Activated T-cell treated with anti-CD3 and anti-CD28 coated beads, Interleukin-2, amount 50 U/mL, for 72 hours (primary cell): ENCODE measurements around the gene NUP214. TPM values are rescaled to one million over a fixed set of nuclear protein-coding genes. Genes with fewer than 3 reads are reported as not detected.
"Not testable (repeated sequence)": the region's sequence is repeated elsewhere in the genome, so short reads cannot be mapped to it uniquely, and the experiment has no call there.

ENCODE experiments used
- ATAC-seq, 2 donors: fragments of 150-1000 bp; cut with Tn5 transposase; replicated peaks in 1 of 2; 2 replicates each; pipeline ENCODE4 v1.10.0; 2021; ENCODE audit warnings: moderate library complexity in 2 of 2, mild to moderate bottlenecking in 1 of 2
- DNase-seq, 2 donors: peaks; one replicate each; pipeline ENCODE4 v3.0.0; 2021 to 2022; ENCODE audit warnings: mixed read lengths in 1 of 2
- H3K27ac Mint-ChIP-seq: one replicate; pipeline ENCODE4 v1.8.0; 2022; ENCODE audit warnings: mild to moderate bottlenecking, moderate library complexity, mixed read lengths
- H3K27me3 Mint-ChIP-seq: one replicate; pipeline ENCODE4 v1.8.0; 2022; ENCODE audit warnings: low read depth, mixed read lengths
- H3K36me3 Mint-ChIP-seq, 2 donors: one replicate each; pipeline ENCODE4 v1.8.0; 2022; ENCODE audit warnings: mixed read lengths in 2 of 2, mild to moderate bottlenecking in 1 of 2; ENCODE audit not compliant: insufficient read depth in 2 of 2
- H3K4me1 Mint-ChIP-seq: one replicate; pipeline ENCODE4 v1.8.0; 2022; ENCODE audit warnings: low read depth, mixed read lengths
- H3K4me3 Mint-ChIP-seq, 2 donors: one replicate each; pipeline ENCODE4 v1.8.0; 2022; ENCODE audit warnings: mild to moderate bottlenecking in 2 of 2, mixed read lengths in 2 of 2, moderate library complexity in 2 of 2
- H3K9me3 Mint-ChIP-seq, 2 donors: one replicate each; pipeline ENCODE4 v1.8.0; 2022; ENCODE audit warnings: mixed read lengths in 2 of 2
- total RNA-seq, 2 donors: library from RNA; stranded (reverse); gene quantifications; one replicate each; pipeline ENCODE4 v1.2.3, GENCODE V29; 2022

NUP214 gene
- total RNA-seq, 2 donors from 2014 or later = 67.6 to 78.5 TPM

DNA sequence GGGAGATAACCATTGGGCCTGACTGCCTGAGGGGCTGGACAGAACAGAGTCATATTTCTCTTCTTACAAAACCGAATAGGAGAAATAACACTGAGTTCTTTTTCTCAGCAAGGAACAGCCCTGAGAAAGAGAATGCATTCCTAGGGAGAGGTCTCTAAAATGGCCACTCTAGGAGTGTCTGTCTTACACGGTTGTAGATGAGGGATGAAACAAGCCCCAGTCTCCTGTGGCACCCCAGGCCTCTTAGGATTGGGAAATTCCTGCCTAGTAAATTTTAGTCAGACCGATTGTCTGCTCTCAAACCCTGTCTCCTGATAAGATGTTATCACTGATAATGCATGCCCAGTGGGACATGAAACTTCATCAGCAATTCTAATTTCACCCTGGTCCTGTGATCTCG, 86.5 kb downstream of the NUP214 start:
- not testable (repeated sequence) for ATAC-seq, H3K27ac Mint-ChIP-seq, H3K27me3 Mint-ChIP-seq, DNase-seq, H3K4me3 Mint-ChIP-seq, H3K9me3 Mint-ChIP-seq
- Mint-ChIP-seq H3K4me1 (peaks cover 12% of the 10 kb centered on the region), H3K36me3 (peaks cover 17 to 39% of the 10 kb centered on the region in 2 donors)

DNA sequence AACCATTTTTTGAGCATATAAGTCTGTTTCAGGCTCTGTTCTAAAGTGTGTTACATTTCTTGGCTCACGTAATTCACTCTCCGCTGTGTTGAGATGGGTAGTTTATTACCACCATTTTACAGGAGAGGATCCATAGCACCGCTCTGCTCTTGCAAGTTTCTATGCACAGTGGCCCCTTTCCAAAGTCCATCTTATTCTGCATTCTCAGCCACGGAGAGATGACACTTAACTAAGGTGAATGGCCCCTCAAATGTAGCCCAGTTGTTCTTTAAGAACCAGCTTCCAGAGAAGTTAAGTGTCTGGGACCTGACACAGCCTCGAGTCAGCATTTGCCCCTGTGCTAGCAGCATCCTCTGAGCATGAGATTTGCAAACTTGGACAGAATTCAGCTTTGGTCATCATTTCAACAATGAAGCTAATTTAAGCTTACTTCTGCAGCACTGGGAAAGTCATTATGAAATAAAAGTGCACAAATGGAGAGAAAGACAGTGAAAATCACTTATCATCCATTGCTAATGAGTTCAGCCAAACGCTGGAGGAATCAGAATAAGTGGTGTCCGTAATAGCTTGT, 89.0 kb downstream of the NUP214 start:
- DNase-seq (no peak), ATAC-seq (no peak)
- H3K4me1 Mint-ChIP-seq = peaks cover 12% of the 10 kb centered on the region
- no peak overlapping the region for H3K4me3 Mint-ChIP-seq
- H3K27me3 Mint-ChIP-seq = no peaks in the 10 kb centered on the region
- peaks cover 2 to 10% of the 10 kb centered on the region in 2 donors for H3K9me3 Mint-ChIP-seq
- no peak overlapping the region for H3K27ac Mint-ChIP-seq
- peaks cover 16 to 30% of the 10 kb centered on the region in 2 donors for H3K36me3 Mint-ChIP-seq

DNA sequence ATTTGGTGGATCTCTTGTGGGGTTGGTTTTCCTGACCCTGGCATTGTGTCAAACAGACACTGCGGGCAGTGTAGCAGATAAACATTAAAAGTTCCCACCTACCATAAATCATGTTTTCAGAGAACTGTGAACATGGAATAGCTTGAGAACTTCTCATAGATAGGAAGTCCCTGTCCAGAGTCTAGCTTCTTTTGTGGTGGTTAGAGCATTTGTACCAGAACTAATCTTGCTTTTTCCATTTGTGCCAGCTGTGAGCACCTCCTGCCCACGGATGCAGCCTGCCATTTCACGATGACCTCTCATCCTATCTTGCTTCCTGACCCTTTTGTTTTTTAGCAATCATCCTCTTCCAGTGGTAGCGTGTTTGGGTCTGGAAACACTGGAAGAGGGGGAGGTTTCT, 89.5 kb downstream of the NUP214 start:
- Mint-ChIP-seq H3K27ac (no peak overlapping the region), H3K4me1 (peaks cover 12% of the 10 kb centered on the region), H3K4me3 (no peak overlapping the region), H3K9me3 (peaks cover 2 to 10% of the 10 kb centered on the region in 2 donors), H3K27me3 (no peaks in the 10 kb centered on the region), H3K36me3 (peaks cover 13 to 27% of the 10 kb centered on the region in 2 donors)
- DNase-seq = no peak
- ATAC-seq = no peak

DNA sequence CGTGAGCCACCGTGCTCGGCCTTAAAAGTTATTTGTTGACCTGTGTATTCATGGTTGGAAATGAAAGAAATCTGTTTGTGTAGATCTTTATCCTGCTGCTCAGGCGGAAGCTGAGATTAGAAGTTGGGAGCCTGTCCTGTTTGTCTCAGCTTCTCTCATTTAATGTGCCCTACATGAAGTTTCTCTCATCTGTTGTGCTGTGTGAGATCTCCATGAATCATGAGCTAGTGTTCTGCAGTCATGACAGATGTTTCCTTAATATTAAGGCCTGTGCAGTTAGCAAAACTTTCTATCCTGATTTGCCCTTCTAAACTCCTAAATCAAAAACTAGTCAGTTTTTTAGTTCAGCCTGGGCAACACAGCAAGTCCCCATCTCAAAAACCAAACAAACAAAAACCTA, 91.4 kb downstream of the NUP214 start:
- peaks cover 6 to 11% of the 10 kb centered on the region in 2 donors for H3K36me3 Mint-ChIP-seq

DNA sequence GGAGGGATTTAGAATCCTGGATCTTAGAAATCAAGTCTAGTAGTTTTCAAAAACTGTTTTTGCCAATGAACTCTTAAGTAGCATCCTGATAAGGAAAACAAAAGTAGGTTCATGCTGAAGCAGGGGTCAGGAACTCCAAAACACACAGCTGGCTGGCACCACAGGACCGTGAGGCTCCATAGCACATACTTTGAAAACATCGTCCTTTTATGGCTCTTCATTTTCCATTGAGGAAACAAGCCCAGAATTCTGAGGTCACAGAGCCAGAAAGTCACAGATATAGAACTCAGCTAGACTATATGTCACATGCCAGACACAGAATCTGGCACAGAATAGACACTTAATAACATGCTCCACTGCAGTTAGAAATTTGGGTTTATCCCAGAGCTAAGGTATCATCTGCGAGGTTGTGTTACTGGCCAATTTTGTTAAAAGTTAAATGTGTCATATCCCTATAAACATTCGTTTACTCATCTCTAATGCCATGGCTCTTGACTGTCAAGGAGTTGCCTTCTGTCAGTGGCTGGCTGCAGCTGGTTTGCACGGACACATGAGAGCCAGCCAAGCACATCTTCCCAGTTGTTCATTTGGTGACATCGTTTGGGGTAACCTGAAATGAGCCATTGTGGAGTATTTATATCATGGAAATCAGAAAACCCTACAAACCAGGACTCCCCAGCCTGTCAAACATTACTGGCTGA, 92.1 kb downstream of the NUP214 start:
- H3K9me3 Mint-ChIP-seq = peaks cover 0 to under 1% of the 10 kb centered on the region in 2 donors
- DNase-seq = no peak
- H3K27me3 Mint-ChIP-seq = no peaks in the 10 kb centered on the region
- no peak for ATAC-seq
- H3K27ac Mint-ChIP-seq = no peak overlapping the region
- no peak overlapping the region for H3K4me3 Mint-ChIP-seq
- peaks cover under 1 to 6% of the 10 kb centered on the region in 2 donors for H3K36me3 Mint-ChIP-seq
- peaks cover 12% of the 10 kb centered on the region for H3K4me1 Mint-ChIP-seq

More for the DNA sequence above, 91.4 kb downstream of the NUP214 start:
- ATAC-seq = no peak
- no peaks in the 10 kb centered on the region for H3K27me3 Mint-ChIP-seq
- no peak overlapping the region for H3K4me3 Mint-ChIP-seq
- H3K9me3 Mint-ChIP-seq = peaks cover 0 to 5% of the 10 kb centered on the region in 2 donors
- DNase-seq = no peak
- H3K27ac Mint-ChIP-seq = no peak overlapping the region
- H3K4me1 Mint-ChIP-seq = peaks cover 12% of the 10 kb centered on the region

DNA sequence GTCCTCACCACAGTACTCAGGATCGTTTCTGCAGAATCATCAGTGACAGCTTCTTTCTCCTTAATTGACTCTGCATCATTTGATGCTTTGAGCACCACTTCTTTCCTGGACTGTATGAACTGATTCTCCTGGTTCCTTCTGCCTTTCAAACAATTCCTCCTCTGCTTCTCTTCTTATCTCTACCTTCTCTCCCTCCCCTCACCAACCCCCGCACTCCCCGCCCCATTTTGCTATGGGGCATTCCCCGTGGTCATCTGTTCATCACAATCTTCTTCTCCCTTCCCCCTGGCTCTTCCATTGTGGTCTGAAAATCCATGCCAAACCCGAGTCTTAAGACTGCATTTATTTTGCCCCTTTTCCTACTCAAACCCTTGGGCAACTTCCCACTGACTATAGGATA, 93.0 kb downstream of the NUP214 start:
- H3K27ac Mint-ChIP-seq = no peak overlapping the region
- no peak overlapping the region for H3K4me3 Mint-ChIP-seq
- no peaks in the 10 kb centered on the region for H3K9me3 Mint-ChIP-seq
- no peak for DNase-seq
- H3K36me3 Mint-ChIP-seq = peaks cover 0 to 5% of the 10 kb centered on the region in 2 donors
- H3K27me3 Mint-ChIP-seq = no peaks in the 10 kb centered on the region
- H3K4me1 Mint-ChIP-seq = peaks cover 7% of the 10 kb centered on the region
- no peak for ATAC-seq

DNA sequence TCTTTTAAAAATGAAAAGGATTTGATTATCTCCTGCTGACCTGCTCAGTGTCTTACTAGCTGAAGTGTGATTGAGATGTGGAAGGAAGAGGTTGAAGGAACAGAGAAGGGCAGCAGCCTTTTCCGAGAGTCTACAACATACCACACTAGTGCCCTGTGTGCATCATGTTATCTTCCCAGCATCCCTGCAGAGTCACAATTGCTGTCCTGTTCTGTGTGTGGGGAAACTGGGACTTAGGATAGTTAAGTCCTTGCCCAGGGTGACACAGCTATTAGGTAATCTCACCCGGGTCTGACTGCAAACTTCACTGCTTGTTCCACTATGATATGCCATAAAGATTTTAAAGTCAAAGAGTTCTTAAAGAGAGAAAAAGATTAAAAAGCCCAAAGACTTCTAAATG, 95.1 kb downstream of the NUP214 start:
- Mint-ChIP-seq H3K9me3 (no peaks in the 10 kb centered on the region), H3K36me3 (peaks cover 0 to 3% of the 10 kb centered on the region in 2 donors), H3K4me1 (no peaks in the 10 kb centered on the region), H3K27ac (no peak overlapping the region), H3K27me3 (no peaks in the 10 kb centered on the region), H3K4me3 (no peak overlapping the region)
- ATAC-seq (no peak), DNase-seq (no peak)

DNA sequence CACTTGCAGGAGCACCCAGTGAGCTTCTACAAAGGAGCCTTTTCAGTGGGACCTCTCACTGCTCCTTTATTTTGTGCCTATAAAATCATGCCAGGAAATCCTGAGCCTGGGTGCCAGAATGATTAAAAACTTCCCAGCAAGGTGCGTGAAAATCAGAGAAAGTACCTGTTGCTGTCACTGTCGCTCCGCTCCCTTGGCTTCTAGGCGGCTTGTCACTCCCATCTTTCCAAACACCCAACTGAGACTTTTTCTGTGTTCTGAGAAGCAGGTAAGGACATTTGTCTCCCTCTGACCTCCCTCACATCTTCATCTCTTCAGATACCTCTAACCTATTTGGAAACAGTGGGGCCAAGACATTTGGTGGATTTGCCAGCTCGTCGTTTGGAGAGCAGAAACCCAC, 97.1 kb downstream of the NUP214 start:
- no peak for DNase-seq
- no peaks in the 10 kb centered on the region for H3K27me3 Mint-ChIP-seq
- no peaks in the 10 kb centered on the region for H3K4me1 Mint-ChIP-seq
- no peaks in the 10 kb centered on the region for H3K9me3 Mint-ChIP-seq
- peaks cover 0 to 5% of the 10 kb centered on the region in 2 donors for H3K36me3 Mint-ChIP-seq
- ATAC-seq = no peak
- no peak overlapping the region for H3K27ac Mint-ChIP-seq
- no peak overlapping the region for H3K4me3 Mint-ChIP-seq

DNA sequence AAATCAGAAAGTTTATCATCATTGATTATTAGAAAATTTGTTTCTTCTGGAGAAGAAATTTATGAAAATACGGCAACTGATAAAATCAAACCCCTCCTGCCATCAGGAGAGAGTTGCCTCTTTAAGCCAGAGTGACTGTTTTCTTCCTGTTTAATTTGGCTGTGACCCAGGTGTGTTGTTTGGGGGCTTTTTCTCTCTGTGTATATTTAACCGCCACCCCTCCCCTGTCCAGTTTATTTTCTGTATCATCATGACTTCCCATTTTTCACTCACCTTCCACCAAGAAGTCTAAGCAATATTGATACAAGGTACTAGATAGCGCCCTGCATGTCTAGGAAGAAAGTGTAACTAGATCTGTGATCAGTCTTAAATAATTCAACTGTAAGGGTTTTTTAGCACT, 100.8 kb downstream of the NUP214 start:
- Mint-ChIP-seq H3K36me3 (peaks cover 0 to 13% of the 10 kb centered on the region in 2 donors), H3K27ac (no peak overlapping the region), H3K9me3 (no peaks in the 10 kb centered on the region), H3K27me3 (no peaks in the 10 kb centered on the region), H3K4me1 (no peaks in the 10 kb centered on the region), H3K4me3 (no peak overlapping the region)
- DNase-seq = no peak
- no peak for ATAC-seq

DNA sequence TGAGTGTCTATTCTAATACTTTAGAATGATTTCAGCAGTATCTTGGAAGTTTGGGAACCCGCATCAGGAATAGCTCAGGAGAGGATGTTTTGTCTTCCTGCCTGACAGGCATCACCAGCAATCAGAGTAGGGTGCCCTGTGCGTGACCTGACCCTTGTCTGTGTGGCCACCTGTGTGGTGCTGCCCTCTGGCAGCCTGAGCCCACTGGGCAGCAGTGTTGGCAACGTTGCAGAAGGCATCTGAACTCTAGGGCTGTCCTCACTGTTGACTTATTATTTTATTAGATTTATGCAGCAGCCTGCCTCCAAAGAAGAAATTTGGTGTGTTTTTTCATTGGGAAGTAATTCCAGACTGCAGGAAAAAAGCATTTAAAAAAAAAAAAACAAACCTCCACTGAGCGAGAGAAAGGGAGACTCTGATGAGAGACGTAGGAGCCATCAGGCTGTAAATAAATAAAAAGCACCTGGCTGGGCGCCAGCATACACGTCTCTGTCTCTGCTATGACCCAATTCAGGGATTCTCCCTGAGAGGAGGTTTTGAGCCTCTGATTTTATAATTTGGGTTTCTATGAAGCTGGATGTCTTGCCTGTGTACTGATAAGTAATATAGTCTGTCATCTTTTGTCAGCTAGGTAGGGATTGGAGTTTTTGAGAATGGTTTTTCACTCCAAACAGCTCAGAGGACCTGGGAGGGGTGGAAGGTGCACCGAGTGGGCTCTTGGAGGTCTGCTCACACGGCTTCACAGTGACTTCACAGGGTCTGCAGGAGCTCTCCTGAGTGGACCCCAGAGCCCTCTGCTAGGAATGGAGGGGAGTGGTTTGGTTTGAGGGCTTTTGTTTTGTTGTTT, 101.9 kb downstream of the NUP214 start:
- Mint-ChIP-seq H3K4me1 (no peaks in the 10 kb centered on the region), H3K27ac (peak overlapping the region; percentile 46), H3K9me3 (no peaks in the 10 kb centered on the region), H3K27me3 (no peaks in the 10 kb centered on the region), H3K4me3 (no peak overlapping the region), H3K36me3 (peaks cover 0 to 16% of the 10 kb centered on the region in 2 donors)
- DNase-seq (no peak), ATAC-seq (no peak)

DNA sequence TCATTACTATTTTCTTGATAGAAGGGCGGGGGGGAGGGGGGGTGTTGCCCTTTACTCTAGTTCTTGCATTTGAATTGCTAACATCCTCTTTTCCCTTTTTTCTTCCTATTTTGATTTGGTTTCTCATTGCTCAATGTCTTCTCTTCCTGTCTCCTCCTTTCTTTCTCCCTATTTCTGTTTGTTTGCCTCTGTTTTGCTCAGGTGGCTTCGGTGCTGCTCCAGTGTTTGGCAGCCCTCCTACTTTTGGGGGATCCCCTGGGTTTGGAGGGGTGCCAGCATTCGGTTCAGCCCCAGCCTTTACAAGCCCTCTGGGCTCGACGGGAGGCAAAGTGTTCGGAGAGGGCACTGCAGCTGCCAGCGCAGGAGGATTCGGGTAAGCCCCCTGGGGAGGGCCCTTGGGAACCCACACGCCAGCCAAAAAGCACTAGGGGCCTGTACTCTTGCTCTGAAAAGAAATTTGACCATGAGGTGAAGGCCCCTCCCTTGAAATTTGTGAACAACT, 102.6 kb downstream of the NUP214 start:
- H3K4me3 Mint-ChIP-seq = no peak overlapping the region
- H3K4me1 Mint-ChIP-seq = no peaks in the 10 kb centered on the region
- H3K27ac Mint-ChIP-seq = no peak overlapping the region
- peaks cover 0 to 17% of the 10 kb centered on the region in 2 donors for H3K36me3 Mint-ChIP-seq
- DNase-seq (no peak), ATAC-seq (no peak)
- no peaks in the 10 kb centered on the region for H3K9me3 Mint-ChIP-seq
- no peaks in the 10 kb centered on the region for H3K27me3 Mint-ChIP-seq

DNA sequence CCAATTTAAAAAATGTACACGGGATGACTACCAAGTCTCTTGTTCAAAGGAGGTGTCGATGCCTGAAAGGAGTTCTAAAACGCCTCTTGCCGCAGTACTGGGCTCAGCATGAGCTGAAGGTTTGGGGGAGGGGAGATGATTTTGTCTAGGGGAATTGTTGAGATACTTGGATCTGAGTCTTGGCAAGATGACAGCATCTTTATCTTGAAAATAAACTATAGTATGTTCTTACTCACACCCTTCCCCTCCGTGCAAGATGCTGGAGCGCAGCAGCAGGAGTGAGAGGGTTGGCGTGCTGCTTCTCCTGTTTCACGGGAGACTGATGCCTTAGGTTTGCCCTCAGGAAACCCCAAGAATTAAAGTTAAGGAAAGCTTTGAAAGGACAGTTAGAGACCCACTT, 103.6 kb downstream of the NUP214 start:
- no peak overlapping the region for H3K4me3 Mint-ChIP-seq
- no peak overlapping the region for H3K27ac Mint-ChIP-seq
- ATAC-seq (no peak), DNase-seq (no peak)
- no peaks in the 10 kb centered on the region for H3K27me3 Mint-ChIP-seq
- peaks cover 9% of the 10 kb centered on the region for H3K4me1 Mint-ChIP-seq
- peaks cover 0 to 17% of the 10 kb centered on the region in 2 donors for H3K36me3 Mint-ChIP-seq
- no peaks in the 10 kb centered on the region for H3K9me3 Mint-ChIP-seq

DNA sequence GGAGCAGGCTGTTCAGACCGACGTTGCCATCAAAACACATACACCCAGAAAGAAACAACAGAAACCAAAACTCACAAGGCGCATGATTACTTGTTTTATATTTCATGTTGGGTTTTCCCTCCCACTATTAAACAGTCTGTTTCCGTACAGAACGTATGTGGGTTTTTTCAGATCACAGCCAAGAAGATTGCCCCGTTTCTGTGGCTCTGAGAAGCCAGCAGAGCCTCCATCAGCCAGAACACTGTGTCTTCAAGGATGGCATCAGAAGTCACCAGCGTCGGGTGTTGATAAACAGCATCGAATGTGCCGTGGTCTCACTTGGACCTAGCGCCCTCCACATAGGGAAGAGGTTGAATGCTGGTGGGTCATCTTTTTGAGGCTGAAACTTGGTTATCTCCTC, 108.2 kb downstream of the NUP214 start:
- Mint-ChIP-seq H3K36me3 (peaks cover 0 to 19% of the 10 kb centered on the region in 2 donors), H3K27ac (peak overlapping the region; percentile 70), H3K4me1 (peaks cover 32% of the 10 kb centered on the region), H3K4me3 (peak overlapping the region; percentile 35 to 74), H3K9me3 (no peaks in the 10 kb centered on the region), H3K27me3 (no peaks in the 10 kb centered on the region)
- DNase-seq = peak in 1 of 2 donors; percentile 36
- ATAC-seq = peak in 1 of 2 donors; percentile 24
